ENCODE data around the gene SEZ6L2.

- TF ChIP-seq ELF4 (IDR thresholded peaks at IDR 0.05): no peak
- TF ChIP-seq LEF1 (IDR thresholded peaks at IDR 0.05; ENCODE audit: borderline replicate concordance): no peak
- no peak for TF ChIP-seq TARDBP (IDR thresholded peaks at IDR 0.05)
- no peak for TF ChIP-seq ZNF384 (IDR thresholded peaks at IDR 0.05)
- no peak for TF ChIP-seq BHLHE40 (IDR thresholded peaks at IDR 0.05; ENCODE audit: borderline replicate concordance)
- no peak for TF ChIP-seq SP1 (IDR thresholded peaks at IDR 0.05)
- TF ChIP-seq NFRKB (IDR thresholded peaks at IDR 0.05): no peak
These were observed 24.1 kb downstream of the SEZ6L2 start for GRCh38 chr16:29875206-29875605.
